ENCODE data around the gene ALG2. TPM values are rescaled to one million over a fixed set of nuclear protein-coding genes. Genes with fewer than 3 reads are reported as not detected.

Gene ALG2
- total and polyA plus RNA-seq, 11 donors = 8.7 to 21.6 (median 14.8) TPM

GRCh38 chr9:99210572-99210971 lies 11.2 kb downstream of the ALG2 start:
- TF ChIP-seq CTCF (IDR thresholded peaks at IDR 0.05) = no peak
- no peak for TF ChIP-seq POLR2A (IDR thresholded peaks at IDR 0.05)
- Histone ChIP-seq H3K4me3 (no peak overlapping the region), H3K36me3 (peaks cover 0 to 8% (median 0%) of the 10 kb centered on the region in 9 donors), H3K9me3 (peaks cover 0 to 29% (median 0%) of the 10 kb centered on the region in 12 donors), H3K27me3 (no peaks in the 10 kb centered on the region), H3K4me1 (peaks cover 0 to 5% (median 0%) of the 10 kb centered on the region in 12 donors), H3K27ac (no peak overlapping the region)
- no peak for DNase-seq
- ATAC-seq = no peak
- intact Hi-C loops (cut with DNase I) = no loop called here

- TF ChIP-seq CTCF (IDR thresholded peaks at IDR 0.05) (no peak), POLR2A (IDR thresholded peaks at IDR 0.05) (no peak)
- DNase-seq (no peak), ATAC-seq (no peak)
- no peaks in the 10 kb centered on the region for H3K27me3 ChIP-seq
- no peaks in the 10 kb centered on the region for H3K36me3 ChIP-seq
- H3K4me1 ChIP-seq = no peaks in the 10 kb centered on the region
- no peak overlapping the region for H3K4me3 ChIP-seq
- H3K9me3 ChIP-seq = no peaks in the 10 kb centered on the region
- no peak overlapping the region for H3K27ac ChIP-seq
- 71 to 86% (median 77%) methylated on average over 5 of the region's 5 CpGs for WGBS, 4 donors
- intact Hi-C loops (cut with DNase I) = no loop called here
Observed at GRCh38 chr9:99201603-99202002, 20.1 kb downstream of the ALG2 start.

GRCh38 chr9:99199938-99200539 lies 21.7 kb downstream of the ALG2 start:
- H3K27me3 ChIP-seq = no peaks in the 10 kb centered on the region
- TF ChIP-seq POLR2A (IDR thresholded peaks at IDR 0.05) (no peak), CTCF (IDR thresholded peaks at IDR 0.05) (no peak)
- H3K36me3 ChIP-seq = no peaks in the 10 kb centered on the region
- ATAC-seq (no peak), DNase-seq (no peak)
- intact Hi-C loops (cut with DNase I) = no loop called here
- H3K27ac ChIP-seq = no peak overlapping the region
- no peak overlapping the region for H3K4me3 ChIP-seq
- WGBS, 4 donors = 83 to 91% (median 89%) methylated on average over 8 of the region's 8 CpGs
- H3K9me3 ChIP-seq = no peaks in the 10 kb centered on the region
- H3K4me1 ChIP-seq = no peaks in the 10 kb centered on the region

GRCh38 chr9:99197987-99198386 lies 23.8 kb downstream of the ALG2 start:
- intact Hi-C loops (cut with DNase I) = no loop called here
- no peaks in the 10 kb centered on the region for H3K27me3 ChIP-seq
- no peak overlapping the region for H3K4me3 ChIP-seq
- DNase-seq (no peak), ATAC-seq (no peak)
- no peaks in the 10 kb centered on the region for H3K36me3 ChIP-seq
- H3K4me1 ChIP-seq = no peaks in the 10 kb centered on the region
- no peak for TF ChIP-seq POLR2A (IDR thresholded peaks at IDR 0.05)
- TF ChIP-seq CTCF (IDR thresholded peaks at IDR 0.05) = no peak
- no peaks in the 10 kb centered on the region for H3K9me3 ChIP-seq
- H3K27ac ChIP-seq = no peak overlapping the region
- WGBS, 4 donors = 73 to 77% (median 76%) methylated on average over 9 of the region's 9 CpGs

All from heart left ventricle (tissue), 16 donors.